HCT116 (cell line): Measurements from ENCODE around the gene LINC00632. TPM values are rescaled to one million over a fixed set of nuclear protein-coding genes. Genes with fewer than 3 reads are reported as not detected.

Source experiments
- ATAC-seq: fragments of 200-7000 bp; cut with Tn5 transposase; 2 replicates; pipeline ENCODE4 v1.9.1; 2020; ENCODE audit warnings: mild to moderate bottlenecking, moderate library complexity
- BruUV-seq: library from RNA; stranded (reverse); fragments of 400-500 nt; replicated peaks from 2 replicates; lab custom pipeline; 2021; lab: Mats Ljungman, UMichigan
- CTCF ChIA-PET: fragments of 300-600 bp; sonication (Branson Sonifier 250); formaldehyde crosslinking; loops from one replicate; lab custom pipeline; 2021; ENCODE audit warnings: antibody characterized with exemption; lab: Charles Lee
- POLR2A ChIA-PET: fragments of 300-600, 350-600 bp; sonication (Branson Sonifier 250); formaldehyde crosslinking; loops from one replicate; lab custom pipeline; 2021; ENCODE audit warnings: antibody characterized with exemption; lab: Charles Lee
- RAD21 ChIA-PET, 2 experiments: fragments of 300-600 bp; sonication (Branson Sonifier 250); formaldehyde crosslinking; loops; one replicate each; lab custom pipeline; 2023; ENCODE audit warnings: low total read pairs in 2 of 2; ENCODE audit not compliant: uncharacterized antibody in 2 of 2, unreplicated experiment in 2 of 2, low non-redundant PET in 1 of 2; lab: Charles Lee
- DNase-seq: peaks from one replicate; pipeline ENCODE4 v3.0.0-alpha.2; 2010; ENCODE audit warnings: low read depth, low spot score
- H2AFZ ChIP-seq: fragments of 200-600 bp; shearing (Covaris generic), sonication (generic); 2 replicates; pipeline ENCODE4 v1.6.1; 2017; ENCODE audit warnings: low read depth, mixed run types, mixed read lengths, antibody characterized with exemption, low read length; ENCODE audit not compliant: poor library complexity, severe bottlenecking
- H3K27ac ChIP-seq: 2 replicates; pipeline ENCODE4 v1.5.1; 2012; ENCODE audit warnings: low read depth, low read length
- H3K27me3 ChIP-seq: fragments of 200-600 bp; sonication (generic); 2 replicates; pipeline ENCODE4 v1.6.1; 2016; ENCODE audit warnings: mixed run types, low read length, mixed read lengths; ENCODE audit not compliant: insufficient read depth
- H3K36me3 ChIP-seq, 2 experiments: fragments of 200-500 bp in 1 of 2; fragments of 200-600 bp in 1 of 2; sonication (Bioruptor generic) in 1 of 2; sonication (generic) in 1 of 2; 2 replicates each; pipeline versions ENCODE4 v1.5.1 to v1.6.1; 2014 to 2016; ENCODE audit warnings: low read length in 2 of 2, inconsistent platforms in 1 of 2, mixed read lengths in 1 of 2, mixed run types in 1 of 2; ENCODE audit not compliant: insufficient read depth in 2 of 2, control insufficient read depth in 1 of 2
- H3K4me1 ChIP-seq, 2 experiments: fragments of 200-600 bp in 1 of 2; sonication (generic) in 1 of 2; 2 replicates each; pipeline versions ENCODE4 v1.5.1 to v1.6.1; 2012 to 2017; ENCODE audit warnings: low read length in 2 of 2, inconsistent platforms in 1 of 2, mild to moderate bottlenecking in 1 of 2, mixed read lengths in 1 of 2, mixed run types in 1 of 2, moderate library complexity in 1 of 2; ENCODE audit not compliant: insufficient read depth in 2 of 2, control insufficient read depth in 1 of 2
- H3K4me2 ChIP-seq: fragments of 200-600 bp; sonication (generic); 2 replicates; pipeline ENCODE4 v1.6.1; 2017; ENCODE audit warnings: mixed run types, low read length, mixed read lengths
- H3K4me3 ChIP-seq, 2 experiments: fragments of 200-600 bp in 1 of 2; sonication (generic) in 1 of 2; replicated peaks in 1 of 2; 2 replicates each; pipeline ENCODE4 v1.5.1; 2011 to 2016; ENCODE audit warnings: low read length in 2 of 2, control low read depth in 1 of 2, low read depth in 1 of 2, mild to moderate bottlenecking in 1 of 2, mixed read lengths in 1 of 2, mixed run types in 1 of 2
- H3K79me2 ChIP-seq: fragments of 200-600 bp; sonication (generic); 2 replicates; pipeline ENCODE4 v1.6.1; 2017; ENCODE audit warnings: mild to moderate bottlenecking, mixed run types, low read length, moderate library complexity, mixed read lengths; ENCODE audit not compliant: insufficient read depth
- H3K9ac ChIP-seq: fragments of 200-600 bp; sonication (generic); 2 replicates; pipeline ENCODE4 v1.6.1; 2016; ENCODE audit warnings: low read length, mixed read lengths
- H3K9me2 ChIP-seq: fragments of 200-600 bp; sonication (generic), shearing (Covaris generic); 2 replicates; pipeline ENCODE4 v1.6.1; 2017; ENCODE audit warnings: mixed run types, mild to moderate bottlenecking, moderate library complexity; ENCODE audit not compliant: insufficient read depth
- H3K9me3 ChIP-seq, 2 experiments: fragments of 200-500 bp in 1 of 2; fragments of 200-600 bp in 1 of 2; sonication (Bioruptor generic) in 1 of 2; sonication (generic) in 1 of 2; 2 replicates each; pipeline ENCODE4 v1.6.1; 2014 to 2017; ENCODE audit warnings: low read length in 2 of 2, mixed read lengths in 2 of 2, inconsistent platforms in 1 of 2, low read depth in 1 of 2, mild to moderate bottlenecking in 1 of 2, mixed run types in 1 of 2, moderate library complexity in 1 of 2; ENCODE audit not compliant: control insufficient read depth in 1 of 2, insufficient read depth in 1 of 2
- H4K20me1 ChIP-seq: fragments of 200-600 bp; sonication (generic), shearing (Covaris generic); 2 replicates; pipeline ENCODE4 v1.6.1; 2017; ENCODE audit warnings: mixed run types, mild to moderate bottlenecking, moderate library complexity; ENCODE audit not compliant: insufficient read depth
- ATF3 ChIP-seq: IDR thresholded peaks from 2 replicates; pipeline ENCODE4 v1.6.1; 2012
- CBX3 ChIP-seq: IDR thresholded peaks from 2 replicates; pipeline ENCODE4 v1.6.1; 2012; ENCODE audit warnings: low read depth
- EGR1 ChIP-seq: IDR thresholded peaks from 2 replicates; pipeline ENCODE4 v1.6.1; 2012; ENCODE audit warnings: low read depth
- ELF1 ChIP-seq: IDR thresholded peaks from 2 replicates; pipeline ENCODE4 v1.6.1; 2012; ENCODE audit warnings: low read depth, borderline replicate concordance
- EZH2 ChIP-seq: fragments of 200-600 bp; sonication (generic); IDR thresholded peaks from 2 replicates; pipeline ENCODE4 v1.6.1; 2017; ENCODE audit warnings: antibody characterized with exemption, mixed run types
- EZH2phosphoT487 ChIP-seq: fragments of 200-600 bp; IDR thresholded peaks from 2 replicates; pipeline ENCODE4 v1.6.1; 2018; ENCODE audit warnings: antibody characterized with exemption, borderline replicate concordance
- JUND ChIP-seq: IDR thresholded peaks from 2 replicates; pipeline ENCODE4 v1.6.1; 2012
- POLR2A ChIP-seq: IDR thresholded peaks from 2 replicates; pipeline ENCODE4 v1.7.0; 2011; ENCODE audit warnings: borderline replicate concordance; ENCODE audit not compliant: insufficient read depth, insufficient read length; ENCODE audit errors: extremely low read depth
- RAD21 ChIP-seq: IDR thresholded peaks from 2 replicates; pipeline ENCODE4 v1.6.1; 2012; ENCODE audit warnings: low read depth, mild to moderate bottlenecking
- SP1 ChIP-seq: IDR thresholded peaks from 2 replicates; pipeline ENCODE4 v1.6.1; 2012; ENCODE audit warnings: low read depth
- SRF ChIP-seq: IDR thresholded peaks from 2 replicates; pipeline ENCODE4 v1.6.1; 2012; ENCODE audit warnings: low read depth
- TCF7L2 ChIP-seq: IDR thresholded peaks from 2 replicates; pipeline ENCODE4 v1.7.0; 2011; ENCODE audit warnings: borderline replicate concordance, inconsistent platforms; ENCODE audit not compliant: insufficient read depth, insufficient read length; ENCODE audit errors: extremely low read depth
- YY1 ChIP-seq: IDR thresholded peaks from 2 replicates; pipeline ENCODE4 v1.6.1; 2011; ENCODE audit warnings: low read length, low read depth, moderate library complexity, mild to moderate bottlenecking; ENCODE audit not compliant: insufficient replicate concordance; ENCODE audit errors: extremely low read depth
- ZBTB33 ChIP-seq: IDR thresholded peaks from 2 replicates; pipeline ENCODE4 v1.6.1; 2011; ENCODE audit warnings: mild to moderate bottlenecking, low read length, moderate library complexity; ENCODE audit not compliant: insufficient replicate concordance; ENCODE audit errors: extremely low read depth
- ZNF274 ChIP-seq: fragments of 200-500 bp; sonication (Bioruptor generic); IDR thresholded peaks from 2 replicates; pipeline ENCODE4 v1.6.1; 2014; ENCODE audit warnings: mild to moderate bottlenecking, low read depth, low read length, inconsistent platforms
- intact Hi-C: fragments of 100-400 bp; cut with micrococcal nuclease; formaldehyde crosslinking; loops from 2 replicates; pipeline ENCODE4 v1.10.0; 2022
- total RNA-seq: library from RNA; stranded (reverse); gene quantifications from one replicate; pipeline ENCODE4 v1.2.1, GENCODE V29; 2021; ENCODE audit not compliant: unreplicated experiment
- TF ChIP-seq, protein P1 (sequence below): IDR thresholded peaks from 2 replicates; pipeline ENCODE4 v1.6.1; 2012; ENCODE audit warnings: low read depth
- TF ChIP-seq, protein P2 (sequence below), 3 experiments: fragments of 200-600 bp in 1 of 3; sonication (generic) in 1 of 3; IDR thresholded peaks in 2 of 3; conservative IDR thresholded peaks in 1 of 3; 2 replicates each; pipeline ENCODE4 v1.5.1; 2012 to 2017; ENCODE audit warnings: low read depth in 2 of 3, low read length in 2 of 3, antibody characterized with exemption in 1 of 3, borderline replicate concordance in 1 of 3, control low read depth in 1 of 3, mild to moderate bottlenecking in 1 of 3, mixed read lengths in 1 of 3, mixed run types in 1 of 3, moderate library complexity in 1 of 3; ENCODE audit not compliant: insufficient read depth in 1 of 3
- TF ChIP-seq, protein P3 (sequence below): IDR thresholded peaks from 2 replicates; pipeline ENCODE4 v1.6.1; 2012

The LINC00632 gene
- total RNA-seq, 1 experiment from 2014 or later = 0.15 TPM

DNA sequence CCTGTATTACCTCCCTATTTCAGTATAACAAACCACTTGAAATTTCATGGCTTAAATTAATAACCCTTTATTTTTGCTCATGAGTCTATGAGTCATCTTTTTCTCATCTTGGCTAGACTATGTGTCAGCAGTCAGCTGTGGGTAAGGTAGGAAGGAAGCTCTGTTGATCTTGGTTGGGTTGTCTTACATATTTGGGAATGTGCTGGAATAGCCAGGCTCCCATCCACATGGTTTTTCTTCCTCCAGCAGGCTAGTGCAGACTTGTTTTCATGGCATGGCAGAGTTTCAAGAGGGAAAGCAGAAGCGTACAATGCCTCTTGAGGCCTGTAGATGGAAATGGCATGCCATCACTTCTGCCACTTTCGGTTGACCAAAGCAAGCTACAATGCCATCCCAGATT, 89.7 kb downstream of the LINC00632 start:
- Histone ChIP-seq H3K9me2 (no peaks in the 10 kb centered on the region), H3K27me3 (no peaks in the 10 kb centered on the region), H3K4me3 (no peak overlapping the region), H3K9me3 (no peaks in the 10 kb centered on the region), H4K20me1 (no peaks in the 10 kb centered on the region), H3K36me3 (no peaks in the 10 kb centered on the region), H2AFZ (no peak overlapping the region), H3K4me2 (no peak overlapping the region), H3K27ac (no peak overlapping the region), H3K79me2 (no peaks in the 10 kb centered on the region), H3K9ac (no peak overlapping the region), H3K4me1 (no peaks in the 10 kb centered on the region)
- ChIA-PET RAD21 (no interaction called here), CTCF (no interaction called here), POLR2A (no interaction called here)
- no peak for TF ChIP-seq EZH2phosphoT487
- TF ChIP-seq, protein P1, sequence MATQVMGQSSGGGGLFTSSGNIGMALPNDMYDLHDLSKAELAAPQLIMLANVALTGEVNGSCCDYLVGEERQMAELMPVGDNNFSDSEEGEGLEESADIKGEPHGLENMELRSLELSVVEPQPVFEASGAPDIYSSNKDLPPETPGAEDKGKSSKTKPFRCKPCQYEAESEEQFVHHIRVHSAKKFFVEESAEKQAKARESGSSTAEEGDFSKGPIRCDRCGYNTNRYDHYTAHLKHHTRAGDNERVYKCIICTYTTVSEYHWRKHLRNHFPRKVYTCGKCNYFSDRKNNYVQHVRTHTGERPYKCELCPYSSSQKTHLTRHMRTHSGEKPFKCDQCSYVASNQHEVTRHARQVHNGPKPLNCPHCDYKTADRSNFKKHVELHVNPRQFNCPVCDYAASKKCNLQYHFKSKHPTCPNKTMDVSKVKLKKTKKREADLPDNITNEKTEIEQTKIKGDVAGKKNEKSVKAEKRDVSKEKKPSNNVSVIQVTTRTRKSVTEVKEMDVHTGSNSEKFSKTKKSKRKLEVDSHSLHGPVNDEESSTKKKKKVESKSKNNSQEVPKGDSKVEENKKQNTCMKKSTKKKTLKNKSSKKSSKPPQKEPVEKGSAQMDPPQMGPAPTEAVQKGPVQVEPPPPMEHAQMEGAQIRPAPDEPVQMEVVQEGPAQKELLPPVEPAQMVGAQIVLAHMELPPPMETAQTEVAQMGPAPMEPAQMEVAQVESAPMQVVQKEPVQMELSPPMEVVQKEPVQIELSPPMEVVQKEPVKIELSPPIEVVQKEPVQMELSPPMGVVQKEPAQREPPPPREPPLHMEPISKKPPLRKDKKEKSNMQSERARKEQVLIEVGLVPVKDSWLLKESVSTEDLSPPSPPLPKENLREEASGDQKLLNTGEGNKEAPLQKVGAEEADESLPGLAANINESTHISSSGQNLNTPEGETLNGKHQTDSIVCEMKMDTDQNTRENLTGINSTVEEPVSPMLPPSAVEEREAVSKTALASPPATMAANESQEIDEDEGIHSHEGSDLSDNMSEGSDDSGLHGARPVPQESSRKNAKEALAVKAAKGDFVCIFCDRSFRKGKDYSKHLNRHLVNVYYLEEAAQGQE = no peak
- TF ChIP-seq JUND = no peak
- TF ChIP-seq ATF3 = no peak
- TF ChIP-seq YY1 = no peak
- TF ChIP-seq RAD21 = no peak
- TF ChIP-seq, protein P2, sequence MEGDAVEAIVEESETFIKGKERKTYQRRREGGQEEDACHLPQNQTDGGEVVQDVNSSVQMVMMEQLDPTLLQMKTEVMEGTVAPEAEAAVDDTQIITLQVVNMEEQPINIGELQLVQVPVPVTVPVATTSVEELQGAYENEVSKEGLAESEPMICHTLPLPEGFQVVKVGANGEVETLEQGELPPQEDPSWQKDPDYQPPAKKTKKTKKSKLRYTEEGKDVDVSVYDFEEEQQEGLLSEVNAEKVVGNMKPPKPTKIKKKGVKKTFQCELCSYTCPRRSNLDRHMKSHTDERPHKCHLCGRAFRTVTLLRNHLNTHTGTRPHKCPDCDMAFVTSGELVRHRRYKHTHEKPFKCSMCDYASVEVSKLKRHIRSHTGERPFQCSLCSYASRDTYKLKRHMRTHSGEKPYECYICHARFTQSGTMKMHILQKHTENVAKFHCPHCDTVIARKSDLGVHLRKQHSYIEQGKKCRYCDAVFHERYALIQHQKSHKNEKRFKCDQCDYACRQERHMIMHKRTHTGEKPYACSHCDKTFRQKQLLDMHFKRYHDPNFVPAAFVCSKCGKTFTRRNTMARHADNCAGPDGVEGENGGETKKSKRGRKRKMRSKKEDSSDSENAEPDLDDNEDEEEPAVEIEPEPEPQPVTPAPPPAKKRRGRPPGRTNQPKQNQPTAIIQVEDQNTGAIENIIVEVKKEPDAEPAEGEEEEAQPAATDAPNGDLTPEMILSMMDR (IDR thresholded peaks at IDR 0.05 in 2 of 3, conservative IDR thresholded peaks at IDR 0.05 in 1 of 3; ENCODE audit: borderline replicate concordance in 1 of 3, insufficient read depth in 1 of 3, low read depth in 2 of 3, low read length in 2 of 3) = no peak
- TF ChIP-seq, protein P3, sequence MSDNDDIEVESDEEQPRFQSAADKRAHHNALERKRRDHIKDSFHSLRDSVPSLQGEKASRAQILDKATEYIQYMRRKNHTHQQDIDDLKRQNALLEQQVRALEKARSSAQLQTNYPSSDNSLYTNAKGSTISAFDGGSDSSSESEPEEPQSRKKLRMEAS = no peak
- no peak for TF ChIP-seq POLR2A
- no peak for TF ChIP-seq EZH2
- TF ChIP-seq EGR1 = no peak
- TF ChIP-seq SRF = no peak
- no peak for TF ChIP-seq SP1
- no peak for TF ChIP-seq ZNF274
- no peak for TF ChIP-seq CBX3
- TF ChIP-seq ELF1 = no peak
- no peak for TF ChIP-seq TCF7L2
- no peak for TF ChIP-seq ZBTB33
- BruUV-seq = no TSS peak
- intact Hi-C loops = no loop called here
- no peak for ATAC-seq
- DNase-seq = no peak
